PC-9 (cell line): ENCODE results near the gene CCDC87. TPM values are rescaled to one million over a fixed set of nuclear protein-coding genes. Genes with fewer than 3 reads are reported as not detected.

Source experiments
- BruUV-seq: library from RNA; stranded (reverse); fragments of 400-500 nt; replicated peaks from 2 replicates; lab custom pipeline; 2021; lab: Mats Ljungman, UMichigan
- CTCF ChIA-PET: fragments of 300-600 bp; sonication (Branson Sonifier 250); formaldehyde crosslinking; loops from one replicate; lab custom pipeline; 2022; ENCODE audit warnings: antibody characterized with exemption; lab: Charles Lee
- POLR2A ChIA-PET: fragments of 300-600 bp; sonication (Branson Sonifier 250); formaldehyde crosslinking; loops from one replicate; lab custom pipeline; 2022; ENCODE audit warnings: antibody characterized with exemption; ENCODE audit not compliant: unreplicated experiment; lab: Charles Lee
- DNase-seq, 2 experiments: peaks; one replicate each; pipeline versions ENCODE4 v3.0.0 to v3.0.0-alpha.2; 2015 to 2022; ENCODE audit warnings: mixed read lengths in 1 of 2
- H2AFZ ChIP-seq: fragments of 200-600 bp; sonication (generic); 2 replicates; pipeline ENCODE4 v1.8.1; 2017; ENCODE audit warnings: antibody characterized with exemption
- H3F3A ChIP-seq: fragments of 200-600 bp; sonication (generic); 2 replicates; pipeline ENCODE4 v1.8.1; 2017; ENCODE audit warnings: antibody characterized with exemption, mild to moderate bottlenecking, low read depth; ENCODE audit not compliant: insufficient read depth
- H3K27ac ChIP-seq: fragments of 200-600 bp; sonication (generic); 2 replicates; pipeline ENCODE4 v1.6.1; 2016; ENCODE audit warnings: mixed run types
- H3K27me3 ChIP-seq: fragments of 200-600 bp; sonication (generic); 2 replicates; pipeline ENCODE4 v1.6.1; 2016; ENCODE audit warnings: low read depth, mixed run types; ENCODE audit not compliant: insufficient read depth
- H3K36me3 ChIP-seq: fragments of 200-600 bp; sonication (generic); 2 replicates; pipeline ENCODE4 v1.6.1; 2016; ENCODE audit warnings: low read depth, mixed run types
- H3K4me1 ChIP-seq: fragments of 200-600 bp; sonication (generic); replicated peaks from 2 replicates; pipeline ENCODE4 v1.6.1; 2016; ENCODE audit warnings: mixed run types; ENCODE audit not compliant: insufficient read depth
- H3K4me2 ChIP-seq: fragments of 200-600 bp; sonication (generic); 2 replicates; pipeline ENCODE4 v1.6.1; 2017; ENCODE audit warnings: mixed run types
- H3K4me3 ChIP-seq: fragments of 200-600 bp; sonication (generic); 2 replicates; pipeline ENCODE4 v1.6.1; 2016; ENCODE audit warnings: mixed run types
- H3K79me2 ChIP-seq: fragments of 200-600 bp; sonication (generic); 2 replicates; pipeline ENCODE4 v1.6.1; 2017; ENCODE audit warnings: low read depth, mixed run types
- H3K9me2 ChIP-seq: fragments of 200-600 bp; sonication (generic); 2 replicates; pipeline ENCODE4 v1.8.1; 2017; ENCODE audit warnings: mild to moderate bottlenecking; ENCODE audit not compliant: insufficient read depth
- H3K9me3 ChIP-seq: fragments of 200-600 bp; sonication (generic); 2 replicates; pipeline ENCODE4 v1.8.1; 2016; ENCODE audit warnings: low read depth; ENCODE audit not compliant: insufficient read depth
- H4K20me1 ChIP-seq: fragments of 200-600 bp; sonication (generic); 2 replicates; pipeline ENCODE4 v1.8.1; 2017; ENCODE audit not compliant: insufficient read depth
- CTCF ChIP-seq: fragments of 200-600 bp; sonication (generic); conservative IDR thresholded peaks from 2 replicates; pipeline ENCODE4 v1.6.1; 2017; ENCODE audit warnings: mixed run types, antibody characterized with exemption, mild to moderate bottlenecking, moderate library complexity
- EZH2 ChIP-seq: fragments of 200-600 bp; sonication (generic); IDR thresholded peaks from 2 replicates; pipeline ENCODE4 v1.8.0; 2017; ENCODE audit warnings: antibody characterized with exemption, low read depth
- intact Hi-C: fragments of 100-400 bp; cut with micrococcal nuclease; formaldehyde crosslinking; loops from one replicate; pipeline ENCODE4 v1.10.0; 2022; ENCODE audit not compliant: unreplicated experiment
- total RNA-seq: library from RNA; stranded (reverse); gene quantifications from 2 replicates; pipeline ENCODE4 v1.2.3, GENCODE V29; 2021

The CCDC87 gene
- total RNA-seq, 1 experiment from 2014 or later: 1.0 TPM

DNA sequence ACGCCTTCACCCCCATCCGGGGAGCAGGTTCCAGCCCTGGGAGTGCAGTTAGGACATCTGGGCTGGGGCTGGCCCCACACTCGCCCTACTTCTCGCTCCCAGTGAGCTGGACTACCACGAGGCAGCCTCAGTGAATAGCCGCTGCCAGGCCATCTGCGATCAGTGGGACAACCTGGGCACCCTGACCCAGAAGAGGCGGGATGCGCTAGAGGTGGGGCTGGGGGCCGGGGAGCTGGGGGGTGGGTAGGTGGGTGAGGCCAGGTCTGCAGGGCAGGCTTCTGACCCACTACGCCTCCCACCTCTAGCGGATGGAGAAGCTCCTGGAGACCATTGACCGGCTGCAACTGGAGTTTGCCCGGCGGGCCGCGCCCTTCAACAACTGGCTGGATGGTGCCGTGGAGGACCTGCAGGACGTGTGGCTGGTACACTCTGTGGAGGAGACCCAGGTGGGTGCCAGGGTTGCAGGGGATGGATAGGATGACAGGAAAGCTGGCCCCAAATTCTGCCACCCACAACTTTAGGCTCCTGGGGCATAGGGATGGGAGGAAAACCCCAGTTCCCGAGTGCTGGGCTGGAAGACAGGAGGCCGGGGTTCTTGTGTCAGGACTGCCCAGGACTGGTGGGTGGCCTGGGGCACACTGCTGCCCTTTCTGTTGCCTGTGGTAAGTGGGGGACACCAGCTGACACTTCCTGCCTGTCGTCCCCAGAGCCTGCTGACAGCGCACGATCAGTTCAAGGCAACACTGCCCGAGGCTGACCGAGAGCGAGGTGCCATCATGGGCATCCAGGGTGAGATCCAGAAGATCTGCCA lies 32.8 kb downstream of the CCDC87 start:
- Histone ChIP-seq H4K20me1 (no peaks in the 10 kb centered on the region; the same call in 1 of the 2 replicates), H3K27me3 (0 out of 2 replicates have a peak, but pooled peaks cover 6% of the 10 kb centered on the region), H3K9me2 (no peaks in the 10 kb centered on the region), H3K9me3 (no peaks in the 10 kb centered on the region), H3K79me2 (no peaks in the 10 kb centered on the region), H3K4me1 (no peaks in the 10 kb centered on the region), H3K36me3 (no peaks in the 10 kb centered on the region), H3K4me2 (no peak overlapping the region), H2AFZ (no peak overlapping the region), H3F3A (no peaks in the 10 kb centered on the region), H3K4me3 (no peak overlapping the region), H3K27ac (no peak overlapping the region)
- intact Hi-C loops: no loop called here
- POLR2A ChIA-PET: no interaction called here
- TF ChIP-seq EZH2 (no peak), CTCF (no peak)
- no peak for DNase-seq
- no TSS peak for BruUV-seq
- CTCF ChIA-PET: no interaction called here

DNA sequence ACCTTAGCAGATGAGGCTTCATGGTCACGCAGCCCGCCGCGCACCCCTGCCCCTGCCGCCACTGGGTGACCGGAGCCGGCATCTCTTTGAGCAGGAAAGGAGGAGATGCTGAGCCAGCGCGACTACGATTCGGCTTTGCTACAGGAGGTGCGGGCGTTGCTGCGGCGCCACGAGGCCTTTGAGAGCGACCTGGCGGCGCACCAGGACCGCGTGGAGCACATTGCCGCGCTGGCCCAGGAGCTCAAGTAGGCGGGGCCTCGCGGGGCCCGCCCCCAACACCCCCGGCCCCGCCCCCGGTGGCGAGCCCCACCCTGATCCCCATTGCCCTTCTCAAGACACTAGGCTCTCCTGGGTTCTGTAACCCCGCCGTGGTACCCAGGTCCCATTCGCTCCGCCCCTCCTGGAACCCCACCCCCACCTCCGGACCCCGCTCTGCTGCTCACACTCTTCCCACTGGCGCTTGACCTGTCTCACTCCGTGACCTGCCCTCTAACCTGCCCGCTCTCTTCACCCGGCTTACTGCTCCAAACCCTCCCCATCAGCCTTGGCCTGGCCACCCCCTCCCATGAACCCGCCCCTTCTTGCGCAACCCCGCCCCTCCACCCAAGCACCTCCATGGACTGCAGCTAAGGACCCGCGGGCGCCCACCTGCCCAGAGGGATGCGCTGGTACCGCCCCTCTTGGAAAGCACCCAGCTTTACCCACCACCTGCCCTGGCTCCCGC lies 33.6 kb downstream of the CCDC87 start:
- Histone ChIP-seq H4K20me1 (no peaks in the 10 kb centered on the region; the same call in 1 of the 2 replicates), H3F3A (no peaks in the 10 kb centered on the region), H3K4me1 (no peaks in the 10 kb centered on the region), H3K27me3 (0 out of 2 replicates have a peak, but pooled peaks cover 6% of the 10 kb centered on the region), H3K79me2 (no peaks in the 10 kb centered on the region), H3K36me3 (no peaks in the 10 kb centered on the region), H3K4me2 (no peak overlapping the region), H3K9me2 (no peaks in the 10 kb centered on the region), H3K4me3 (no peak overlapping the region), H2AFZ (no peak overlapping the region), H3K9me3 (no peaks in the 10 kb centered on the region), H3K27ac (no peak overlapping the region)
- TF ChIP-seq EZH2: no peak
- no peak for TF ChIP-seq CTCF
- CTCF ChIA-PET: no interaction called here
- POLR2A ChIA-PET: no interaction called here
- no TSS peak for BruUV-seq
- intact Hi-C loops: no loop called here
- DNase-seq: no peak

GRCh38 chr11:66557733-66558326 lies 35.0 kb downstream of the CCDC87 start:
- CTCF ChIA-PET: no interaction called here
- Histone ChIP-seq H3K4me1 (no peaks in the 10 kb centered on the region), H3K27ac (no peak overlapping the region), H3K27me3 (0 out of 2 replicates have a peak, but pooled peaks cover 6% of the 10 kb centered on the region), H3K9me3 (no peaks in the 10 kb centered on the region), H2AFZ (no peak overlapping the region), H3K4me2 (no peak overlapping the region), H4K20me1 (no peaks in the 10 kb centered on the region; the same call in 1 of the 2 replicates), H3F3A (no peaks in the 10 kb centered on the region), H3K79me2 (no peaks in the 10 kb centered on the region), H3K36me3 (no peaks in the 10 kb centered on the region), H3K9me2 (no peaks in the 10 kb centered on the region), H3K4me3 (no peak overlapping the region)
- no peak for TF ChIP-seq CTCF
- no peak for TF ChIP-seq EZH2
- POLR2A ChIA-PET: no interaction called here
- DNase-seq: no peak
- intact Hi-C loops: no loop called here
- no TSS peak for BruUV-seq
